SU-DHL-6 (cell line): ENCODE results near the gene PGPEP1.

ENCODE experiments used
- H2AFZ ChIP-seq: fragments of 200-600 bp; sonication (generic); 2 replicates; pipeline ENCODE4 v1.6.1; 2014; ENCODE audit warnings: low read depth, mild to moderate bottlenecking, moderate library complexity, mixed read lengths, antibody characterized with exemption, low read length; ENCODE audit not compliant: severe bottlenecking
- H3F3A ChIP-seq: fragments of 200-600 bp; shearing (Covaris generic); 2 replicates; pipeline ENCODE4 v1.6.0; 2016; ENCODE audit warnings: antibody characterized with exemption, mild to moderate bottlenecking; ENCODE audit not compliant: insufficient read depth
- H3K27ac ChIP-seq: fragments of 200-600 bp; sonication (generic); 2 replicates; pipeline ENCODE4 v1.5.1; 2016; ENCODE audit warnings: low read depth, mild to moderate bottlenecking, low read length, moderate library complexity, mixed read lengths
- H3K27me3 ChIP-seq: fragments of 200-600 bp; sonication (generic), shearing (Covaris generic); 2 replicates; pipeline ENCODE4 v1.6.0; 2014; ENCODE audit warnings: mild to moderate bottlenecking, low read length
- H3K36me3 ChIP-seq: fragments of 200-600 bp; sonication (generic); 2 replicates; pipeline ENCODE4 v1.6.1; 2014; ENCODE audit warnings: mild to moderate bottlenecking, low read length, mixed read lengths
- H3K4me2 ChIP-seq: fragments of 300-600, 200-600 bp; shearing (Covaris generic), sonication (generic); 2 replicates; pipeline ENCODE4 v1.6.0; 2014; ENCODE audit warnings: low read length, low read depth, mild to moderate bottlenecking; ENCODE audit not compliant: poor library complexity, severe bottlenecking
- H3K4me3 ChIP-seq: fragments of 200-600 bp; sonication (generic); 2 replicates; pipeline ENCODE4 v1.5.1; 2014; ENCODE audit warnings: antibody characterized with exemption, low read length, mild to moderate bottlenecking, mixed read lengths; ENCODE audit not compliant: insufficient read depth, poor library complexity, severe bottlenecking
- H3K79me2 ChIP-seq: fragments of 200-600 bp; sonication (generic); 2 replicates; pipeline ENCODE4 v1.6.1; 2014; ENCODE audit warnings: mild to moderate bottlenecking, low read length, moderate library complexity; ENCODE audit not compliant: insufficient read depth
- H3K9ac ChIP-seq: fragments of 200-600 bp; sonication (generic); 2 replicates; pipeline ENCODE4 v1.7.0; 2014; ENCODE audit warnings: mild to moderate bottlenecking, low read length
- H3K9me2 ChIP-seq: fragments of 200-600 bp; sonication (generic); replicated peaks from 2 replicates; pipeline ENCODE4 v1.6.1; 2014; ENCODE audit warnings: low read length; ENCODE audit not compliant: insufficient read depth
- H3K9me3 ChIP-seq: fragments of 200-600 bp; sonication (generic); 2 replicates; pipeline ENCODE4 v1.6.1; 2014; ENCODE audit warnings: low read length, mixed read lengths; ENCODE audit not compliant: insufficient read depth
- H4K20me1 ChIP-seq: fragments of 200-600 bp; sonication (generic); 2 replicates; pipeline ENCODE4 v1.6.1; 2014; ENCODE audit warnings: low read depth, mild to moderate bottlenecking, antibody characterized with exemption, low read length, moderate library complexity, mixed read lengths
- CTCF ChIP-seq: fragments of 200-600 bp; sonication (generic); IDR thresholded peaks from one replicate; pipeline ENCODE4 v1.5.1; 2017; ENCODE audit warnings: antibody characterized with exemption, mild to moderate bottlenecking, low read length, moderate library complexity; ENCODE audit not compliant: insufficient read depth, poor library complexity, severe bottlenecking
- EZH2phosphoT487 ChIP-seq: fragments of 200-600 bp; sonication (generic), shearing (Covaris generic); conservative IDR thresholded peaks from 2 replicates; pipeline ENCODE4 v1.6.1; 2018; ENCODE audit warnings: mild to moderate bottlenecking, antibody characterized with exemption, low read length, moderate library complexity, mixed read lengths

PGPEP1 gene

GRCh38 chr19:18328340-18329034, 11.9 kb upstream of the PGPEP1 start:
- Histone ChIP-seq H3K9me2 (no peaks in the 10 kb centered on the region), H3K9ac (peak overlapping the region; percentile 29), H3K36me3 (no peaks in the 10 kb centered on the region), H2AFZ (peak overlapping the region; percentile 50), H3K4me3 (peak overlapping the region; percentile 11), H3F3A (peaks cover 7% of the 10 kb centered on the region), H4K20me1 (no peaks in the 10 kb centered on the region), H3K9me3 (no peaks in the 10 kb centered on the region), H3K4me2 (peak overlapping the region; percentile 53), H3K27me3 (no peaks in the 10 kb centered on the region), H3K27ac (no peak overlapping the region), H3K79me2 (no peaks in the 10 kb centered on the region)
- no peak for TF ChIP-seq EZH2phosphoT487
- TF ChIP-seq CTCF, result peak; percentile 71

DNA sequence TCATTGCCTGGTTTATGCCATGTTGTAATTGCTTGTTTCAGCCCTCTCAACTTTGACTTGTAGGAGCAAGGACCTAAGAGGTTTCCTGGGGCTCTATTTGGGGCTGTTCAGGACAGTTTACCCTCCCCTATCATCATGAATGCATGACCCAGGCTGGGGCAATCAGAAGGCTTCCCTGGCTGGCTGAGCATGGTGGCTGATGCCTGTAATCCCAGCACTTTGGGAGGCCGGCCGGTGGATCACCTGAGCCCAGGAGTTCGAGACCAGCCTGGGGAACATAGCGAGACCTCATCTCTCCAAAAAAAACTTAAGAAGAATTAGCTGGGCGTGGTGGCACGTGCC, 11.4 kb upstream of the PGPEP1 start:
- H3K9ac ChIP-seq, result peak overlapping the region; percentile 29
- H3K4me2 ChIP-seq, result peak overlapping the region; percentile 53

DNA sequence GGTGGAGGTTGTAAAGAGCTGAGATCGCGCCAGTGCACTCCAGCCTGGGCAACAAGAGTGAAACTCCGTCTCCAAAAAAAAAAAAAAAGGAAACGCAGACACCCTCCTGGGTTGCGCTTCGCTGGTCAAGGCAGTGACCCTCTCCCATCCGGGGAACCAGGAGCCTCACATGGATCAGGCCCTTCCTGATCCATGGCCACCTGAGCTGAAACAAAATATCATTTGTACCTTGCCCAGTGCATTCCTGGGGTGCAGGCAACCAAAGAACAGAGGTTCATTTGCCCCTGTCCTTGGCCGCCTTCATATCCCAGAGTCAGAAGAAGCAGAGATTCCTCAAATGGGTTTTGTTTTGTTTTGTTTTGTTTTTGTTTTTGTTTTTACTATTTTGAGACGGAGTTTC, 9.5 kb upstream of the PGPEP1 start:
- H3K27ac ChIP-seq, result no peak overlapping the region
- H3K36me3 ChIP-seq, result no peaks in the 10 kb centered on the region
- no peaks in the 10 kb centered on the region for H4K20me1 ChIP-seq
- H3F3A ChIP-seq, result no peaks in the 10 kb centered on the region
- no peak overlapping the region for H3K9ac ChIP-seq
- H3K27me3 ChIP-seq, result no peaks in the 10 kb centered on the region
- no peak overlapping the region for H3K4me2 ChIP-seq
- TF ChIP-seq EZH2phosphoT487 (no peak), CTCF (no peak)
- H2AFZ ChIP-seq, result no peak overlapping the region
- no peaks in the 10 kb centered on the region for H3K9me3 ChIP-seq
- no peak overlapping the region for H3K4me3 ChIP-seq
- no peaks in the 10 kb centered on the region for H3K9me2 ChIP-seq
- H3K79me2 ChIP-seq, result no peaks in the 10 kb centered on the region

More for the DNA sequence above, 11.4 kb upstream of the PGPEP1 start:
- Histone ChIP-seq H3K9me2 (no peaks in the 10 kb centered on the region), H3K4me3 (peak overlapping the region; percentile 11), H3K27ac (no peak overlapping the region), H3K36me3 (no peaks in the 10 kb centered on the region), H4K20me1 (no peaks in the 10 kb centered on the region), H3K9me3 (no peaks in the 10 kb centered on the region), H2AFZ (peak overlapping the region; percentile 50), H3K27me3 (no peaks in the 10 kb centered on the region), H3K79me2 (no peaks in the 10 kb centered on the region), H3F3A (peaks cover 2% of the 10 kb centered on the region; the same call in 1 of the 2 replicates)
- no peak for TF ChIP-seq EZH2phosphoT487
- no peak for TF ChIP-seq CTCF
